Keratinocyte (primary cell): Measurements from ENCODE around the gene WDR7. TPM values are rescaled to one million over a fixed set of nuclear protein-coding genes. Genes with fewer than 3 reads are reported as not detected.

Experiments used
- DNase-seq: peaks from one replicate; pipeline ENCODE4 v3.0.0-alpha.2; 2011; ENCODE audit warnings: low read depth, missing footprints, low spot score
- FAIRE-seq: peaks from 2 replicates; lab custom pipeline; 2011; peaks lifted over from hg19 to GRCh38; lab: Jason Lieb, UNC
- H2AFZ ChIP-seq: 2 replicates; pipeline ENCODE4 v1.6.0; 2012; ENCODE audit warnings: low read length, control low read depth, inconsistent platforms; ENCODE audit not compliant: control insufficient read depth
- H3K27ac ChIP-seq: 2 replicates; pipeline ENCODE4 v1.5.1; 2011; ENCODE audit warnings: low read length; ENCODE audit not compliant: control insufficient read depth, insufficient read depth
- H3K27me3 ChIP-seq: 3 replicates; pipeline ENCODE4 v1.6.0; 2011; ENCODE audit warnings: low read length; ENCODE audit not compliant: control insufficient read depth, insufficient read depth; ENCODE audit errors: extremely low read depth
- H3K36me3 ChIP-seq, 2 experiments: 2 replicates in 1 of 2; 3 replicates in 1 of 2; pipeline ENCODE4 v1.5.1; 2011; ENCODE audit warnings: low read length in 2 of 2, mild to moderate bottlenecking in 1 of 2; ENCODE audit not compliant: control insufficient read depth in 2 of 2, insufficient read depth in 2 of 2; ENCODE audit errors: extremely low read depth in 1 of 2
- H3K4me1 ChIP-seq: 3 replicates; pipeline ENCODE4 v1.5.1; 2011; ENCODE audit warnings: low read length; ENCODE audit not compliant: control insufficient read depth, insufficient read depth; ENCODE audit errors: extremely low read depth
- H3K4me2 ChIP-seq: 3 replicates; pipeline ENCODE4 v1.6.0; 2011; ENCODE audit warnings: low read depth, low read length; ENCODE audit not compliant: control insufficient read depth, insufficient read depth; ENCODE audit errors: extremely low read depth
- H3K4me3 ChIP-seq, 3 experiments: fragments of 200-600 bp in 1 of 3; sonication (generic) in 1 of 3; 2 replicates in 2 of 3; 3 replicates in 1 of 3; pipeline ENCODE4 v1.5.1; 2011 to 2016; ENCODE audit warnings: low read length in 3 of 3, mild to moderate bottlenecking in 3 of 3, control low read depth in 2 of 3, inconsistent platforms in 1 of 3, low read depth in 1 of 3, mixed read lengths in 1 of 3, mixed run types in 1 of 3, moderate library complexity in 1 of 3; ENCODE audit not compliant: control insufficient read depth in 2 of 3, insufficient read depth in 2 of 3; ENCODE audit errors: extremely low read depth in 1 of 3
- H3K79me2 ChIP-seq: 2 replicates; pipeline ENCODE4 v1.6.0; 2012; ENCODE audit warnings: low read length; ENCODE audit not compliant: control insufficient read depth, insufficient read depth
- H3K9ac ChIP-seq: 3 replicates; pipeline ENCODE4 v1.6.0; 2011; ENCODE audit warnings: low read length; ENCODE audit not compliant: control insufficient read depth, insufficient read depth; ENCODE audit errors: extremely low read depth
- H3K9me1 ChIP-seq: 3 replicates; pipeline ENCODE4 v1.6.0; 2011; ENCODE audit warnings: low read length; ENCODE audit not compliant: control insufficient read depth, insufficient read depth; ENCODE audit errors: extremely low read depth
- H3K9me3 ChIP-seq: 2 replicates; pipeline ENCODE4 v1.5.1; 2012; ENCODE audit warnings: low read depth, low read length; ENCODE audit not compliant: control insufficient read depth
- H4K20me1 ChIP-seq: 3 replicates; pipeline ENCODE4 v1.6.0; 2011; ENCODE audit warnings: low read length; ENCODE audit not compliant: control insufficient read depth, insufficient read depth; ENCODE audit errors: extremely low read depth
- CTCF ChIP-seq, 3 experiments: IDR thresholded peaks in 1 of 3; conservative IDR thresholded peaks in 1 of 3; optimal IDR thresholded peaks in 1 of 3; 2 replicates in 2 of 3; 3 replicates in 1 of 3; pipeline versions ENCODE3 to v1.5.1; 2011; ENCODE audit warnings: low read length in 3 of 3, mild to moderate bottlenecking in 3 of 3, moderate library complexity in 2 of 3, control low read depth in 1 of 3, inconsistent platforms in 1 of 3; ENCODE audit not compliant: insufficient read depth in 2 of 3; ENCODE audit errors: extremely low read depth in 1 of 3
- EZH2 ChIP-seq: IDR thresholded peaks from one replicate; pipeline ENCODE4 v1.6.1; 2012; ENCODE audit warnings: inconsistent platforms, mild to moderate bottlenecking, low read length, moderate library complexity
- dilution Hi-C: fragments of 300-500 bp; cut with MboI; formaldehyde crosslinking; loops from one replicate; pipeline ENCODE4 v1.7.0; 2020; ENCODE audit warnings: low sequenced_read_pairs; ENCODE audit not compliant: extremely low pct_ligation_motif_present
- polyA plus RNA-seq, 5 experiments: library from polyadenylated mRNA; depleted of rRNA in 3 of 5; stranded (reverse) in 3 of 5; stranded (forward) in 1 of 5; unstranded in 1 of 5; fragments of >200 nt; gene quantifications; 1 replicate in 1 of 5; 2 replicates in 3 of 5; 3 replicates in 1 of 5; pipeline versions ENCODE4 v1.2.1 to v1.2.3, GENCODE V29; 2011 to 2012; ENCODE audit warnings: missing spikeins in 2 of 5, low read depth in 1 of 5, low replicate concordance in 1 of 5

Gene WDR7
- polyA plus RNA-seq, 1 donor (not counting 4 experiments of a cell fraction or from before 2014, with no cell fraction given) = 6.9 TPM

GRCh38 chr18:57051657-57052044 lies 400.5 kb downstream of the WDR7 start:
- H3K27ac ChIP-seq = no peak overlapping the region
- DNase-seq (no peak), FAIRE-seq (no peak)
- H3K9me1 ChIP-seq = no peaks in the 10 kb centered on the region
- no peaks in the 10 kb centered on the region for H3K79me2 ChIP-seq
- H3K27me3 ChIP-seq = no peaks in the 10 kb centered on the region
- H2AFZ ChIP-seq = no peak overlapping the region
- no peaks in the 10 kb centered on the region for H3K36me3 ChIP-seq
- H3K4me3 ChIP-seq = no peak overlapping the region
- TF ChIP-seq CTCF (optimal IDR thresholded peaks at IDR 0.05 in 1 of 3, IDR thresholded peaks at IDR 0.05 in 1 of 3, conservative IDR thresholded peaks at IDR 0.05 in 1 of 3; ENCODE audit: extremely low read depth in 1 of 3, insufficient read depth in 2 of 3, low read length in 3 of 3) (no peak), EZH2 (no peak)
- dilution Hi-C loops = no loop called here
- H3K9ac ChIP-seq = no peak overlapping the region
- H3K9me3 ChIP-seq = no peaks in the 10 kb centered on the region
- H3K4me2 ChIP-seq = no peak overlapping the region
- no peaks in the 10 kb centered on the region for H3K4me1 ChIP-seq
- no peaks in the 10 kb centered on the region for H4K20me1 ChIP-seq

GRCh38 chr18:57052173-57052572 lies 401.0 kb downstream of the WDR7 start:
- H3K9ac ChIP-seq = no peak overlapping the region
- no peak for FAIRE-seq
- DNase-seq = no peak
- no peaks in the 10 kb centered on the region for H3K9me1 ChIP-seq
- no peaks in the 10 kb centered on the region for H3K36me3 ChIP-seq
- H3K27ac ChIP-seq = no peak overlapping the region
- no peak overlapping the region for H3K4me3 ChIP-seq
- no peaks in the 10 kb centered on the region for H4K20me1 ChIP-seq
- H3K9me3 ChIP-seq = no peaks in the 10 kb centered on the region
- dilution Hi-C loops = no loop called here
- H3K79me2 ChIP-seq = no peaks in the 10 kb centered on the region
- H2AFZ ChIP-seq = no peak overlapping the region
- no peaks in the 10 kb centered on the region for H3K4me1 ChIP-seq
- TF ChIP-seq CTCF (optimal IDR thresholded peaks at IDR 0.05 in 1 of 3, IDR thresholded peaks at IDR 0.05 in 1 of 3, conservative IDR thresholded peaks at IDR 0.05 in 1 of 3; ENCODE audit: extremely low read depth in 1 of 3, insufficient read depth in 2 of 3, low read length in 3 of 3) = no peak
- no peak for TF ChIP-seq EZH2
- H3K27me3 ChIP-seq = no peaks in the 10 kb centered on the region
- H3K4me2 ChIP-seq = no peak overlapping the region
